Natural killer cell (primary cell): ENCODE measurements around the gene SOWAHC. TPM values are rescaled to one million over a fixed set of nuclear protein-coding genes. Genes with fewer than 3 reads are reported as not detected.

Source experiments
- ATAC-seq, 3 donors: fragments of 150-1000 bp in 2 of 3; fragments of 200-7000 bp in 1 of 3; cut with Tn5 transposase; 1 replicate in 1 of 3; 2 replicates in 2 of 3; pipeline ENCODE4 v1.10.0; 2021; ENCODE audit warnings: mild to moderate bottlenecking in 2 of 3, moderate library complexity in 2 of 3
- DNase-seq, 2 donors: peaks; one replicate each; pipeline versions ENCODE4 v3.0.0 to v3.0.0-alpha.2; 2013 to 2021; ENCODE audit warnings: mixed read lengths in 1 of 2
- H3K27ac ChIP-seq: one replicate; pipeline ENCODE4 v1.5.1; 2013; ENCODE audit warnings: mild to moderate bottlenecking, low read length
- H3K27me3 ChIP-seq: one replicate; pipeline ENCODE4 v1.6.1; 2013; ENCODE audit warnings: low read length; ENCODE audit not compliant: control insufficient read depth, insufficient read depth
- H3K36me3 ChIP-seq: one replicate; pipeline ENCODE4 v1.6.1; 2013; ENCODE audit warnings: low read length; ENCODE audit not compliant: control insufficient read depth, insufficient read depth
- H3K4me1 ChIP-seq: one replicate; pipeline ENCODE4 v1.6.1; 2013; ENCODE audit warnings: low read length; ENCODE audit not compliant: control insufficient read depth, insufficient read depth
- H3K4me3 ChIP-seq: one replicate; pipeline ENCODE4 v1.5.1; 2013; ENCODE audit warnings: low read length
- H3K9me3 ChIP-seq: one replicate; pipeline ENCODE4 v1.6.1; 2013; ENCODE audit warnings: low read length; ENCODE audit not compliant: control insufficient read depth, insufficient read depth
- H3K27ac Mint-ChIP-seq, 2 donors: one replicate each; pipeline ENCODE4 v1.8.0; 2022; ENCODE audit warnings: mild to moderate bottlenecking in 2 of 2, mixed read lengths in 2 of 2, moderate library complexity in 1 of 2
- H3K27me3 Mint-ChIP-seq, 2 donors: one replicate each; pipeline ENCODE4 v1.8.0; 2022; ENCODE audit warnings: low read depth in 2 of 2, mixed read lengths in 2 of 2
- H3K36me3 Mint-ChIP-seq: one replicate; pipeline ENCODE4 v1.8.0; 2022; ENCODE audit warnings: mixed read lengths
- H3K4me1 Mint-ChIP-seq, 2 donors: one replicate each; pipeline ENCODE4 v1.8.0; 2022; ENCODE audit warnings: mixed read lengths in 2 of 2
- H3K4me3 Mint-ChIP-seq: one replicate; pipeline ENCODE4 v1.8.0; 2022; ENCODE audit warnings: mild to moderate bottlenecking, moderate library complexity, mixed read lengths
- H3K9me3 Mint-ChIP-seq, 2 donors: one replicate each; pipeline ENCODE4 v1.8.0; 2022; ENCODE audit warnings: mixed read lengths in 2 of 2
- WGBS: methylation state at CpG from one replicate; pipeline ENCODE4 v1.1.7; 2013; ENCODE audit warnings: missing lambda C conversion rate; ENCODE audit not compliant: insufficient coverage; 5-methylcytosine and 5-hydroxymethylcytosine counted together
- intact Hi-C: fragments of 100-400 bp; cut with micrococcal nuclease; formaldehyde crosslinking; loops from one replicate; pipeline ENCODE4 v1.14.2; 2022
- total RNA-seq, 4 donors: library from RNA; stranded (reverse); fragments of 120-200 nt in 1 of 4; gene quantifications; one replicate each; pipeline versions ENCODE4 v1.2.3 to v1.2.4, GENCODE V29; 2013 to 2022
- TF ChIP-seq, protein P1 (sequence below): fragments of 200-600 bp; IDR thresholded peaks from one replicate; pipeline ENCODE4 v1.8.0; 2022; ENCODE audit warnings: antibody characterized with exemption

The SOWAHC gene
- total RNA-seq, 3 donors from 2014 or later (not counting 1 experiment from before 2014, with no cell fraction given) = 0.16 to 0.32 (median 0.23) TPM

GRCh38 chr2:109604597-109604996, 9.6 kb upstream of the SOWAHC start:
- Histone ChIP-seq H3K27me3 (peaks cover 17% of the 10 kb centered on the region), H3K4me1 (no peaks in the 10 kb centered on the region), H3K27ac (no peak overlapping the region), H3K36me3 (no peaks in the 10 kb centered on the region), H3K9me3 (no peaks in the 10 kb centered on the region), H3K4me3 (no peak overlapping the region)
- no peak for ATAC-seq
- no peak for DNase-seq
- 79% methylated on average over 5 of the region's 5 CpGs for WGBS
- Mint-ChIP-seq H3K36me3 (no peaks in the 10 kb centered on the region), H3K9me3 (peaks cover 0 to 2% of the 10 kb centered on the region in 2 donors), H3K27me3 (peaks cover 42 to 57% of the 10 kb centered on the region in 2 donors), H3K4me1 (no peaks in the 10 kb centered on the region), H3K4me3 (no peak overlapping the region), H3K27ac (no peak overlapping the region)
- intact Hi-C loops = no loop called here
- TF ChIP-seq, protein P1, sequence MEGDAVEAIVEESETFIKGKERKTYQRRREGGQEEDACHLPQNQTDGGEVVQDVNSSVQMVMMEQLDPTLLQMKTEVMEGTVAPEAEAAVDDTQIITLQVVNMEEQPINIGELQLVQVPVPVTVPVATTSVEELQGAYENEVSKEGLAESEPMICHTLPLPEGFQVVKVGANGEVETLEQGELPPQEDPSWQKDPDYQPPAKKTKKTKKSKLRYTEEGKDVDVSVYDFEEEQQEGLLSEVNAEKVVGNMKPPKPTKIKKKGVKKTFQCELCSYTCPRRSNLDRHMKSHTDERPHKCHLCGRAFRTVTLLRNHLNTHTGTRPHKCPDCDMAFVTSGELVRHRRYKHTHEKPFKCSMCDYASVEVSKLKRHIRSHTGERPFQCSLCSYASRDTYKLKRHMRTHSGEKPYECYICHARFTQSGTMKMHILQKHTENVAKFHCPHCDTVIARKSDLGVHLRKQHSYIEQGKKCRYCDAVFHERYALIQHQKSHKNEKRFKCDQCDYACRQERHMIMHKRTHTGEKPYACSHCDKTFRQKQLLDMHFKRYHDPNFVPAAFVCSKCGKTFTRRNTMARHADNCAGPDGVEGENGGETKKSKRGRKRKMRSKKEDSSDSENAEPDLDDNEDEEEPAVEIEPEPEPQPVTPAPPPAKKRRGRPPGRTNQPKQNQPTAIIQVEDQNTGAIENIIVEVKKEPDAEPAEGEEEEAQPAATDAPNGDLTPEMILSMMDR = no peak

DNA sequence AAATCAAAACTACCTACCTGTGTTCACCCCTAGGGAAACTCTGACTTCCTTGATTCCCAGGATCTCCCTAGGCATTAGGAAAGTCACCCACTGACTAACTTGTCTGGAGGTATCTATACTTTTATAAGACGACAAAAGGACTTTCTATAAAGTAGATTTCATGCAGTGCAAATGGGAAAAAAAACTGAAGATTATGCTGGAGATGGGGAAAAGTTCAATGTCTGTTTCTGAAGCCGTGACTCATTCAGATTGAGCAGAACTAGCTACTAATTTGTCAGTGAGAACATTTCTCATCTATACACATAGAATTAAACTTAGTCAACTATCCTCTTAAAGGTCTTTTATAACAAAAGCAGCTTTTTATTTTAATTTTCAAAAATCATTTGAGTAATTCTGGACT, 6.4 kb upstream of the SOWAHC start:
- peaks cover 36 to 59% of the 10 kb centered on the region in 2 donors for H3K27me3 Mint-ChIP-seq
- H3K4me1 ChIP-seq = no peaks in the 10 kb centered on the region
- H3K4me3 Mint-ChIP-seq = no peak overlapping the region
- no peak overlapping the region for H3K27ac ChIP-seq
- H3K4me3 ChIP-seq = no peak overlapping the region
- H3K27me3 ChIP-seq = peaks cover 27% of the 10 kb centered on the region
- no peak overlapping the region for H3K27ac Mint-ChIP-seq
- peaks cover 0 to under 1% of the 10 kb centered on the region in 2 donors for H3K4me1 Mint-ChIP-seq
- TF ChIP-seq, protein P1 = no peak
- ATAC-seq (no peak), DNase-seq (no peak)
- no peaks in the 10 kb centered on the region for H3K36me3 Mint-ChIP-seq
- H3K36me3 ChIP-seq = no peaks in the 10 kb centered on the region
- 100% methylated on average over 1 of the region's 2 CpGs for WGBS
- intact Hi-C loops = no loop called here
- peaks cover 0 to 3% of the 10 kb centered on the region in 2 donors for H3K9me3 Mint-ChIP-seq
- no peaks in the 10 kb centered on the region for H3K9me3 ChIP-seq

- no peak overlapping the region for H3K27ac Mint-ChIP-seq
- Histone ChIP-seq H3K36me3 (no peaks in the 10 kb centered on the region), H3K9me3 (no peaks in the 10 kb centered on the region), H3K4me3 (no peak overlapping the region), H3K27me3 (peaks cover 31% of the 10 kb centered on the region), H3K27ac (no peak overlapping the region), H3K4me1 (peaks cover 5% of the 10 kb centered on the region)
- H3K9me3 Mint-ChIP-seq = peaks cover 3% of the 10 kb centered on the region in 2 donors
- TF ChIP-seq, protein P1 = no peak
- 37% methylated on average over 5 of the region's 8 CpGs for WGBS
- peaks cover 5 to 7% of the 10 kb centered on the region in 2 donors for H3K4me1 Mint-ChIP-seq
- intact Hi-C loops = no loop called here
- no peak overlapping the region for H3K4me3 Mint-ChIP-seq
- DNase-seq (no peak), ATAC-seq (no peak)
- no peaks in the 10 kb centered on the region for H3K36me3 Mint-ChIP-seq
- peaks cover 39 to 64% of the 10 kb centered on the region in 2 donors for H3K27me3 Mint-ChIP-seq
Observed at GRCh38 chr2:109609352-109610024, 4.7 kb upstream of the SOWAHC start.
